Heart right ventricle (tissue), 16 donors: ENCODE data around the gene RPL3. TPM values are rescaled to one million over a fixed set of nuclear protein-coding genes. Genes with fewer than 3 reads are reported as not detected.

ENCODE experiments used
- ATAC-seq, 8 donors: fragments of 200-7000 bp; cut with Tn5 transposase; one replicate each; pipeline ENCODE4 v1.9.1; 2020; ENCODE audit warnings: mild to moderate bottlenecking in 8 of 8, moderate library complexity in 8 of 8, moderate number of reproducible peaks in 1 of 8
- DNase-seq, 2 donors: peaks; one replicate each; pipeline ENCODE4 v3.0.0-alpha.2; 2020
- H3K27ac ChIP-seq, 10 donors: fragments of 200-600 bp; sonication (generic) in 2 of 10; one replicate each; pipeline versions ENCODE4 v1.5.0 to v1.8.0; 2020 to 2022; ENCODE audit warnings: mild to moderate bottlenecking in 3 of 10
- H3K27me3 ChIP-seq, 7 donors: fragments of 200-600 bp; one replicate each; pipeline ENCODE4 v1.8.0; 2021 to 2022; ENCODE audit warnings: mild to moderate bottlenecking in 2 of 7
- H3K36me3 ChIP-seq, 9 donors: fragments of 200-600 bp; sonication (generic) in 1 of 9; one replicate each; pipeline versions ENCODE4 v1.5.0 to v1.8.0; 2020 to 2022; ENCODE audit warnings: mild to moderate bottlenecking in 2 of 9
- H3K4me1 ChIP-seq, 9 donors: fragments of 200-600 bp; sonication (generic) in 1 of 9; one replicate each; pipeline versions ENCODE4 v1.5.0 to v1.8.0; 2020 to 2022; ENCODE audit warnings: mild to moderate bottlenecking in 4 of 9
- H3K4me3 ChIP-seq, 10 donors: fragments of 200-600 bp; sonication (generic) in 2 of 10; one replicate each; pipeline versions ENCODE4 v1.5.0 to v1.8.0; 2020 to 2022; ENCODE audit warnings: mild to moderate bottlenecking in 7 of 10, moderate library complexity in 2 of 10
- H3K9me3 ChIP-seq, 11 donors: fragments of 200-600 bp in 10 of 11; sonication (generic) in 2 of 11; one replicate each; pipeline versions ENCODE4 v1.5.0 to v1.8.0; 2013 to 2022; ENCODE audit warnings: mild to moderate bottlenecking in 2 of 11, control low read depth in 1 of 11, moderate library complexity in 1 of 11
- WGBS, 2 donors: extraction: QIAGEN DNeasy Blood & Tissue Kit; methylation state at CpG; one replicate each; pipeline ENCODE4 v1.1.7; 2013; ENCODE audit warnings: inconsistent platforms in 1 of 2; 5-methylcytosine and 5-hydroxymethylcytosine counted together
- intact Hi-C, 10 donors: fragments of 100-400 bp; cut with DNase I; formaldehyde crosslinking; loops; one replicate each; pipeline versions ENCODE4 v1.11.1 to v1.14.2; 2022
- polyA plus RNA-seq, 2 donors: library from polyadenylated mRNA; stranded (reverse); fragments of 200-250 nt; gene quantifications; one replicate each; pipeline ENCODE4 v1.2.3, GENCODE V29; 2013
- total RNA-seq, 10 donors: library from RNA; stranded (reverse); fragmentation: NEBNext Ultra II Directional in 3 of 10; extraction: Animal tissue kit (Norgen Biotek cat#: 25700) in 3 of 10; gene quantifications; one replicate each; pipeline versions ENCODE4 v1.2.1 to v1.2.4, GENCODE V29; 2021 to 2023
- TF ChIP-seq, protein P1 (sequence below), 9 donors: fragments of 200-600 bp; sonication (generic) in 2 of 9; IDR thresholded peaks; one replicate each; pipeline versions ENCODE4 v1.5.0 to v1.8.0; 2021 to 2022; ENCODE audit warnings: antibody characterized with exemption in 9 of 9, mild to moderate bottlenecking in 5 of 9, moderate library complexity in 1 of 9
- donor health status: Arrhythmogenic right ventricular cardiomyopathy.
- donor health status: ischemic (EF 13 %, LVEDD 7.1; RV severe dilation, severe dysfunction).
- donor health status: healthy with polysubstance abuse.
- donor health status: DM: no; HTN: yes; CAD: no.
- donor health status: DM: no; HTN: no; CAD: no.
- donor health status: ischemic (EF 25% LVEDD 6.9; RV normal size, moderate dysfunction).
- donor health status: ischemic (EF 25% LVEDD 5.7; RV mildly dilated, moderate dysfunction).
- donor health status: healthy.
- donor health status: DM: yes; HTN: yes; CAD: no.
- donor health status: Ischemic cardiomyopathy.
- donor health status: ischemic (EF 35%, LVEDD 5.7; RV mildly dilated, moderate dysfunction).
- donor health status: nonischemic (EF 11% LVEDD 7.7; RV severe dilation, severe dysfunction).
- donor health status: DM: yes; HTN: yes; CAD: no.
- donor health status: PGD.
- donor health status: ischemic (EF 29% LVEDD 5.4; RV normal size, mild dysfunction).
- donor health status: nonischemic (EF 23%, LVEDD 6.1; RV moderate dilation, normal function).

RPL3 gene
- total and polyA plus RNA-seq, 12 donors: 215 to 1,621 (median 332) TPM

DNA sequence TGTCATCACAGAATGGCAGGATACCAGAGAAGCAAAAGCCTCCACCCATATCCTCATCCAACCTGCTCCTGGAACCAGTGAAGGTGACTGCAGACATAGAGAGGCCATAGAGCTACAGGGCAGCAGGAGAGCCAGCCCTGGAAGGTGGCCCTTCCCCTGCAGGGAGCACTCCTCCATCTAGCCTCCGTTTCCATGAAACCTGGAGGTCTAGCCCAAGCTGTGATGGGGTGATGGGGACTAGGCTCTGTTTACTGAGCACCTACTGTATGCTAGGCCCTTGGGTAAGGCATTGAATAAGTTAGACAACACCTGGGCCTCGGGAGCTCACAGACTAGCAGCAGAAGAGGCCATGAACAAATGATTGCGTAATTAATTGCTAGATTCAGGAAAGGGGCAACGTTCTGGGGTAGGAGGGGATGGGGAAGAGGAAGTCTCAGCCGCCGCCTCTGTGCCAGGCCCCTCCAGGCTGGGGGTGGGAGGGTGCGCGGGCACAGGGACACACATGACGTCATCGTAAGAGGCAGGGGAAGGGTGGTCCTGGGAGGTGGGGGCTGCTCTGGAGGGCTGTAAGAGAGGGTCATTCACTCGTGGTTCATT is 29.6 kb upstream of the RPL3 start:
- intact Hi-C loops: loop anchor here in 4 of 10 donors (5.0 to 10.0 kb wide), 3 partner anchors 176 to 696 kb away; partner anchors contain the start of genes ATF4 (in 3 of the 4) and RPS19BP1 (in 1 of the 4)
- ATAC-seq (peak; percentile 21 to 66 (median 40)), DNase-seq (peak in 1 of 2 donors; percentile 30)
- Histone ChIP-seq H3K27ac (peak overlapping the region in 8 of 10 donors; percentile 56 to 85 (median 70)), H3K4me3 (peak overlapping the region in 9 of 10 donors; percentile 60 to 96 (median 75)), H3K4me1 (peaks cover 0 to 32% (median 19%) of the 10 kb centered on the region in 9 donors), H3K9me3 (no peaks in the 10 kb centered on the region), H3K36me3 (no peaks in the 10 kb centered on the region), H3K27me3 (peaks cover 0 to 14% (median 0%) of the 10 kb centered on the region in 7 donors)
- TF ChIP-seq, protein P1, sequence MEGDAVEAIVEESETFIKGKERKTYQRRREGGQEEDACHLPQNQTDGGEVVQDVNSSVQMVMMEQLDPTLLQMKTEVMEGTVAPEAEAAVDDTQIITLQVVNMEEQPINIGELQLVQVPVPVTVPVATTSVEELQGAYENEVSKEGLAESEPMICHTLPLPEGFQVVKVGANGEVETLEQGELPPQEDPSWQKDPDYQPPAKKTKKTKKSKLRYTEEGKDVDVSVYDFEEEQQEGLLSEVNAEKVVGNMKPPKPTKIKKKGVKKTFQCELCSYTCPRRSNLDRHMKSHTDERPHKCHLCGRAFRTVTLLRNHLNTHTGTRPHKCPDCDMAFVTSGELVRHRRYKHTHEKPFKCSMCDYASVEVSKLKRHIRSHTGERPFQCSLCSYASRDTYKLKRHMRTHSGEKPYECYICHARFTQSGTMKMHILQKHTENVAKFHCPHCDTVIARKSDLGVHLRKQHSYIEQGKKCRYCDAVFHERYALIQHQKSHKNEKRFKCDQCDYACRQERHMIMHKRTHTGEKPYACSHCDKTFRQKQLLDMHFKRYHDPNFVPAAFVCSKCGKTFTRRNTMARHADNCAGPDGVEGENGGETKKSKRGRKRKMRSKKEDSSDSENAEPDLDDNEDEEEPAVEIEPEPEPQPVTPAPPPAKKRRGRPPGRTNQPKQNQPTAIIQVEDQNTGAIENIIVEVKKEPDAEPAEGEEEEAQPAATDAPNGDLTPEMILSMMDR (IDR thresholded peaks at IDR 0.05): no peak
- WGBS, 2 donors: 25 to 31% methylated on average over 11 of the region's 11 CpGs

DNA sequence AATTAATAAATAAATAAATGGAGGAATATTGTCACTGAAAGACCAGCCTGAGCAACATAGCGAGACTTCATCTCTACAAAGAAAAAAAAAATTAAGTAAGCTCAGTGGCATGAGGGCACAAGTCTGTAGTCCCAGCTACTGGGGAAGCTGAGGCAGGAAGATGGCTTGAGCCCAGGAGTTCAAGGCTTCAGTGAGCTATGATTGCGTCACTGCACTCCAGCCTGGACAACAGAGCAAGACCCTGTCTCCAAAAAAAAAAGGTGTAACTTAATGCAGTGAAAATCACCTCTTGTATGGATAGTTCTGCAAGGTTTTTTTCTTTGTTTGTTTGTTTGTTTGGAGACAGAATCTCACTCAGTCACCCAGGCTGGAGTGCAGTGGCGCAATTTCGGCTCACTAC is 25.8 kb upstream of the RPL3 start:
- Histone ChIP-seq H3K4me3 (no peak overlapping the region), H3K9me3 (no peaks in the 10 kb centered on the region), H3K36me3 (no peaks in the 10 kb centered on the region), H3K27me3 (peaks cover 0 to 15% (median 0%) of the 10 kb centered on the region in 7 donors), H3K27ac (no peak overlapping the region), H3K4me1 (peaks cover 0 to 18% (median 9%) of the 10 kb centered on the region in 9 donors)
- ATAC-seq: no peak
- DNase-seq: no peak
- WGBS, 2 donors: 90 to 96% methylated on average over 4 of the region's 4 CpGs
- TF ChIP-seq, protein P1 (IDR thresholded peaks at IDR 0.05): no peak
- intact Hi-C loops: loop anchor here in 4 of 10 donors (5.0 to 10.0 kb wide), 3 partner anchors 180 to 700 kb away; partner anchors contain the start of genes ATF4 (in 3 of the 4) and RPS19BP1 (in 1 of the 4)

DNA sequence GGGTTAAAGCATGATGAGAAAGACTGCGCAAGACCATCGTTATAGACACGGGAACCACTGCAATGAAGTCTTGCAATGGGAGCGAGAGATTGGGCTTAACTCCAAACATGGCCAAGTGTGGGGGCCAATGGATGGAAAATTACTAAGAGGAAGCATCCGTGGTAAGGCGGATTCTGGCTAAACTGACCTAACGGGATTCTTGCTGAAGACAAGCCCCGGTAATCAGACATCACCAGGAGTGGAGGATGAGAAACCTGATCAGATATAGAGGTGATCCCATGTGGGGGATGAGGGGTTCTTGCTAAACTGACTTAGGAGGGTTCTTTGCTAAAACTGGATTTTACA is 24.6 kb upstream of the RPL3 start:
- peaks cover 0 to 12% (median 4%) of the 10 kb centered on the region in 9 donors for H3K4me1 ChIP-seq
- no peak overlapping the region for H3K4me3 ChIP-seq
- H3K27ac ChIP-seq: no peak overlapping the region
- H3K9me3 ChIP-seq: no peaks in the 10 kb centered on the region
- no peak for DNase-seq
- 79 to 81% methylated on average over 8 of the region's 8 CpGs for WGBS, 2 donors
- ATAC-seq: no peak
- intact Hi-C loops: loop anchor here in 4 of 10 donors (5.0 to 10.0 kb wide), 3 partner anchors 181 to 701 kb away; partner anchors contain the start of genes ATF4 (in 3 of the 4) and RPS19BP1 (in 1 of the 4)
- H3K36me3 ChIP-seq: no peaks in the 10 kb centered on the region
- TF ChIP-seq, protein P1 (IDR thresholded peaks at IDR 0.05): no peak
- peaks cover 0 to 15% (median 0%) of the 10 kb centered on the region in 7 donors for H3K27me3 ChIP-seq

DNA sequence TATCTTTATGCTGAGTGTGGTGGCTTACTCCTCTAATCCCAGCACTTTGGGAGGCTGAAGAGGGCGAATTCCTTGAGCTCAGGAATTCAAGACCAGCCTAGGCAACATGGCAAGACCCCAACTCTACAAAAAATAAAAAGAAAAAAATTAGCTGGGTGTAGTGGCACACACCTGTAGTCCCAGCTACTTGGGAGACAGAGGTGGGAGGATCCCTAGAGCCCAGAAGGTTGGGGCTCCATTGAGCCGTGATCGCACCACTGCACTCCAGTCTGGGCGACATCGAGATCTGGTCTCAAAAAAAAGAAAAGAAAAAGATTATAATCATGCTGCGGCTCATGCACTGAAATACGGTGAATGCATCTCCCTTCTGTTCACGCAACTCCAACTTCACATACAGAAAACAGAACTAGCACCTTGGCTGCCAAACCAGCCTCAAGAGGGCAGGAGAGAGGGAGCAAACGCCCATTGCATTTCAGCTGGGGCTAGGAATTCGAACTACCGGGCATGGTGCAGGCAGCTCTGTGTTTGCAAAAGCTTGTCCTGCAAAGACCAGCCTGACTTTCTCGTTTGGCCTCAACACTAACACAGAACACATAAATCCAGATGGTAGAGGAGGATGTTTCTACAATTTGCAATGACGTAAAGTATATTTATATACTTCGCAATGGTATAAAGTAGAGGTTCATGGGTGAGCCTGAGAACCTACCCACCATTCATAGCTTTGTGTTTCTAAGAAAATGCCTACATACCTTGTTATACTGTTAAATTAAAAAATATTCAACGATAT is 24.0 kb upstream of the RPL3 start:
- peaks cover 0 to 7% (median 0%) of the 10 kb centered on the region in 9 donors for H3K4me1 ChIP-seq
- no peak overlapping the region for H3K27ac ChIP-seq
- peak in 1 of 2 donors; percentile 62 for DNase-seq
- peak; percentile 43 to 84 (median 72) for ATAC-seq
- WGBS, 2 donors: 30% methylated on average over 15 of the region's 15 CpGs
- intact Hi-C loops: loop anchor here in 4 of 10 donors (5.0 to 10.0 kb wide), 3 partner anchors 181 to 701 kb away; partner anchors contain the start of genes ATF4 (in 3 of the 4) and RPS19BP1 (in 1 of the 4)
- H3K36me3 ChIP-seq: no peaks in the 10 kb centered on the region
- TF ChIP-seq, protein P1 (IDR thresholded peaks at IDR 0.05): peak; percentile 40 to 82 (median 66)
- H3K4me3 ChIP-seq: no peak overlapping the region
- peaks cover 0 to 15% (median 0%) of the 10 kb centered on the region in 7 donors for H3K27me3 ChIP-seq
- no peaks in the 10 kb centered on the region for H3K9me3 ChIP-seq
